GM18867 (cell line): ENCODE measurements around the gene ELK4.

ENCODE experiments used
- ATAC-seq: cut with Tn5 transposase; IDR thresholded peaks from one replicate; pipeline ENCODE4 v1.9.1; 2021; ENCODE audit warnings: mild to moderate bottlenecking, moderate library complexity; ENCODE audit not compliant: unreplicated experiment

Gene ELK4

GRCh38 chr1:205596876-205597275 lies 34.9 kb downstream of the ELK4 start:
- ATAC-seq: no peak

- ATAC-seq: no peak
These were observed 36.0 kb downstream of the ELK4 start for GRCh38 chr1:205595861-205596260.

- no peak for ATAC-seq
These were observed 36.4 kb downstream of the ELK4 start for GRCh38 chr1:205595435-205595834.

- no peak for ATAC-seq
These were observed 37.0 kb downstream of the ELK4 start for GRCh38 chr1:205594846-205595245.

GRCh38 chr1:205593967-205594366 lies 37.8 kb downstream of the ELK4 start:
- no peak for ATAC-seq

GRCh38 chr1:205593532-205593931 lies 38.3 kb downstream of the ELK4 start:
- no peak for ATAC-seq

GRCh38 chr1:205592443-205593003 lies 39.3 kb downstream of the ELK4 start:
- no peak for ATAC-seq

- peak; percentile 75 for ATAC-seq
These were observed 40.1 kb downstream of the ELK4 start for GRCh38 chr1:205591522-205592351.

- no peak for ATAC-seq
These were observed 40.9 kb downstream of the ELK4 start for GRCh38 chr1:205590777-205591513.

GRCh38 chr1:205590457-205590768 lies 41.4 kb downstream of the ELK4 start:
- ATAC-seq: no peak

- ATAC-seq: no peak
These were observed 42.0 kb downstream of the ELK4 start for GRCh38 chr1:205589618-205590456.

GRCh38 chr1:205589046-205589445 lies 42.8 kb downstream of the ELK4 start:
- no peak for ATAC-seq

- ATAC-seq: no peak
These were observed 43.2 kb downstream of the ELK4 start for GRCh38 chr1:205588636-205589035.

GRCh38 chr1:205587581-205587980 lies 44.2 kb downstream of the ELK4 start:
- no peak for ATAC-seq

- ATAC-seq: no peak
These were observed 45.7 kb downstream of the ELK4 start for GRCh38 chr1:205585835-205586785.

- no peak for ATAC-seq
These were observed 46.5 kb downstream of the ELK4 start for GRCh38 chr1:205585169-205585834.

- ATAC-seq: no peak
These were observed 47.1 kb downstream of the ELK4 start for GRCh38 chr1:205584732-205585131.

- ATAC-seq: no peak
These were observed 48.2 kb downstream of the ELK4 start for GRCh38 chr1:205583461-205584130.
